GM12891 (cell line): ENCODE data around the gene NDUFC2.

ENCODE experiments used
- PAX5 ChIP-seq: IDR thresholded peaks from 2 replicates; pipeline ENCODE4 v1.6.1; 2011; ENCODE audit warnings: low read length, moderate library complexity, mild to moderate bottlenecking; ENCODE audit not compliant: insufficient read depth, severe bottlenecking
- POLR2A ChIP-seq: IDR thresholded peaks from 2 replicates; pipeline ENCODE4 v1.6.1; 2011; ENCODE audit warnings: low read depth, low read length, control low read depth
- POLR2AphosphoS5 ChIP-seq: IDR thresholded peaks from 2 replicates; pipeline ENCODE4 v1.6.1; 2011; ENCODE audit warnings: low read depth, low read length, control low read depth
- POU2F2 ChIP-seq: IDR thresholded peaks from 2 replicates; pipeline ENCODE4 v1.6.1; 2011; ENCODE audit warnings: low read depth, mild to moderate bottlenecking, control low read depth, low read length, moderate library complexity
- SPI1 ChIP-seq: IDR thresholded peaks from 2 replicates; pipeline ENCODE4 v1.6.1; 2011; ENCODE audit warnings: low read depth, low read length, control low read depth
- TAF1 ChIP-seq: IDR thresholded peaks from 2 replicates; pipeline ENCODE4 v1.6.1; 2011; ENCODE audit warnings: low read depth, low read length, control low read depth

- no peak for TF ChIP-seq TAF1
- no peak for TF ChIP-seq POLR2AphosphoS5
- TF ChIP-seq POLR2A = no peak
- no peak for TF ChIP-seq POU2F2
- no peak for TF ChIP-seq PAX5
- no peak for TF ChIP-seq SPI1
Observed at GRCh38 chr11:78078218-78079167, 1.2 kb downstream of the NDUFC2 start.
